ENCODE results near the gene ATRX.
"Not testable (repeated sequence)": the region's sequence is repeated elsewhere in the genome, so short reads cannot be mapped to it uniquely, and the experiment has no call there.

ATRX gene, protein sequence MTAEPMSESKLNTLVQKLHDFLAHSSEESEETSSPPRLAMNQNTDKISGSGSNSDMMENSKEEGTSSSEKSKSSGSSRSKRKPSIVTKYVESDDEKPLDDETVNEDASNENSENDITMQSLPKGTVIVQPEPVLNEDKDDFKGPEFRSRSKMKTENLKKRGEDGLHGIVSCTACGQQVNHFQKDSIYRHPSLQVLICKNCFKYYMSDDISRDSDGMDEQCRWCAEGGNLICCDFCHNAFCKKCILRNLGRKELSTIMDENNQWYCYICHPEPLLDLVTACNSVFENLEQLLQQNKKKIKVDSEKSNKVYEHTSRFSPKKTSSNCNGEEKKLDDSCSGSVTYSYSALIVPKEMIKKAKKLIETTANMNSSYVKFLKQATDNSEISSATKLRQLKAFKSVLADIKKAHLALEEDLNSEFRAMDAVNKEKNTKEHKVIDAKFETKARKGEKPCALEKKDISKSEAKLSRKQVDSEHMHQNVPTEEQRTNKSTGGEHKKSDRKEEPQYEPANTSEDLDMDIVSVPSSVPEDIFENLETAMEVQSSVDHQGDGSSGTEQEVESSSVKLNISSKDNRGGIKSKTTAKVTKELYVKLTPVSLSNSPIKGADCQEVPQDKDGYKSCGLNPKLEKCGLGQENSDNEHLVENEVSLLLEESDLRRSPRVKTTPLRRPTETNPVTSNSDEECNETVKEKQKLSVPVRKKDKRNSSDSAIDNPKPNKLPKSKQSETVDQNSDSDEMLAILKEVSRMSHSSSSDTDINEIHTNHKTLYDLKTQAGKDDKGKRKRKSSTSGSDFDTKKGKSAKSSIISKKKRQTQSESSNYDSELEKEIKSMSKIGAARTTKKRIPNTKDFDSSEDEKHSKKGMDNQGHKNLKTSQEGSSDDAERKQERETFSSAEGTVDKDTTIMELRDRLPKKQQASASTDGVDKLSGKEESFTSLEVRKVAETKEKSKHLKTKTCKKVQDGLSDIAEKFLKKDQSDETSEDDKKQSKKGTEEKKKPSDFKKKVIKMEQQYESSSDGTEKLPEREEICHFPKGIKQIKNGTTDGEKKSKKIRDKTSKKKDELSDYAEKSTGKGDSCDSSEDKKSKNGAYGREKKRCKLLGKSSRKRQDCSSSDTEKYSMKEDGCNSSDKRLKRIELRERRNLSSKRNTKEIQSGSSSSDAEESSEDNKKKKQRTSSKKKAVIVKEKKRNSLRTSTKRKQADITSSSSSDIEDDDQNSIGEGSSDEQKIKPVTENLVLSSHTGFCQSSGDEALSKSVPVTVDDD (N-terminal part only)

DNA sequence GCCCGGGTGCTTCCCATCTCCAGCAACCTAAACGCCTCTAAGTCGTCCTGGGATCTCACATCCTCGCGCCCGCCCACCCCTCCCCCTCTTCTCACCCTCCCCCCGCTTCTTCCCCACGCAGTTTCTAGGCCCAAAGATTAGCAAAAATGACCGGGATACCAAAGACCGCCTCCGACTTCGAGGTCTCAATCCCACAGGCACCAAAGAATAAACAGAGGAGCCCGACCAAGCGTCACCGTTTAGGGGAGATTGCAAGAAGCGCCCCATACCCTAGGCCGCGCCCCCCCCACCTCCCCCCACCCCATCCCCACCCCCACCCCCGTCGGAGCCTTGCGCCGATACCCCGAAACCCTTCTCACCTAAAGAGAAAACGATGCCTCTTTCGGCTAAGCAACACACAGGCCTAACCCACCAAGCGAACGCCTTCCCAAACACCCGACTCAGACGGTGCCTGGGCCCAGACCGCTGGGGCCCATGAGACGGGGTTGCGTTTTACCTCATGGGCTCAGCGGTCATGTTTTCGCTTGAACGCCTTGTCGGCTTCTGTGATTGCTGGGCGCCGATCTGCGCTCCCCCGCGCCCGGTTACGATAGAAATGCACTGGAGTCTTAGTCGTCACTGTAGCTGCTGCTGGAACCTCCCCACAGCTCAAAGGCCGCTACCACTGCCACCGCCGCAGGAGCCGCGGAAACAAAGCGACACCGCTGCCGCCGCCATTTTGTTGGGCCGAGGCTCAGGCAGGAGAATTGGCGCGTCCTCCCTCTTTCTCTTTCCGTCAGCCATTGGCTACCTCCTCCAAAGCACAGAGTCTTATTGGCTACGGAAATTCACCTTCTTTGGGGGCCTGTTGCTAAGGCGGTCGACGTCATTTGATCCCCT, at the start of gene ATRX:
TSS of gene ATRX (minus strand) at position 731 of the 879 bp plus-strand sequence. CDS start at position 516, 215 bp downstream.
- peak; percentile 24 for DNase-seq (ENCODE audit: low read depth)

DNA sequence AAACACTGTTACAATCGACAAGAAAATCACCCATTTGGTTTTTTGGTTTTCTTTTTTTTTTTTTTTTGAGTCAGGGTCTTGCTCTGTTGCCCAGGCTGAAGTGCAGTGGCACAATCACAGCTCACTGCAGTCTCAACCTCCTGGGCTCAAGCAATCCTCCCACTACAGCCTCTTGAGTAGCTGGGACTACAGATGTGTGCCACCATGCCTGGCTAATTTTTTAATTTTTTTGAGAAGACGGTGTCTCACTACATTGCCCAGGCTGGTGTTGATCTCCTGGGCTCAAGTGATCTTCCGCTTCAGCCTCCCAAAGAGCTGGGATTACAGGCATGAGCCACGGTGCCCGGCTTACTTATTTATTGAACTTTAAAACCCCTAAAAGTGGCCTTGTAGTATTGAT, 45.5 kb upstream of the ATRX start:
- DNase-seq (ENCODE audit: low read depth): not testable (repeated sequence)

DNA sequence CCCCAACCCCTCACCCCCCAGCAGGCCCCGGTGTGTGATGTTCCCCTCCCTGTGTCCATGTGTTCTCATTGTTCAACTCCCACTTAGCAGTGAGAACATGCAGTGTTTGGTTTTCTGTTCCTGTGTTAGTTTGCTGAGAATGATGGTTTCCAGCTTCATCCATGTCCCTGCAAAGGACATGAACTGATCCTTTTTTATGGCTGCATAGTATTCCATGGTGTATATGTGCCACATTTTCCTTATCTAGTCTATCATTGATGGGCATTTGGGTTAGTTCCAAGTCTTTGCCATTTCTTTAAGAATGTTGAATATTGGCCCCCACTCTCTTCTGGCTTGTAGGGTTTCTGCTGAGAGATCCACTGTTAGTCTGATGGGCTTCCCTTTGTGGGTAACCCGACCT, 36.0 kb upstream of the ATRX start:
- not testable (repeated sequence) for DNase-seq (ENCODE audit: low read depth)

DNA sequence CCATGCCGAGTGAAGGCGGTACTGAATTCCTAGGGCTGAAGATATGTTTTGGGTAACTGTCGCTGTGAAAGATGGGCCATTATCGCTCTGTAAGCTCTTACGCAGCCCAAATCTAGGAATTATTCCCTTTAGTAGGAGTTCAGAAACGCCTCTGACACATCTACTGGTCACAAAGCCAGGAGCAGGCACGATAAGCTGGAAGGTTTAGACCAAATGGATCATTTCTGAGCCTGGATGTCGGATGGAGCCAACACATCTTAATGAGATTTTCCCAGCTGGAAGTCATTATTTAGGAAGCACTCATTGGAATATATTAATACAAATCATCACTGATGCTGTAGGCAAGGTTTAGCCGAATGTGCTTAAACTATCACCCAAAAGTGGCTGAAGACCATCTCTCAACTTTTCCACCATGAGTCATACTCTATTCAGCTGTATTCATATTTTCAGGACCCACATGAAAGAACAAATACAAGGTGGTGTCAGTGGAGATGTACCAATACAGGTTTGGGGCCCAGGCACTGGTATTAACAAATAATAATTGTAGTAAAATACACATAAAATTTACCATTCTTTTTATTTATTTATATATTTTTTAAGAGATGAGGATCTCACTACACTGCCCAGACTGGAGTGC, 34.2 kb upstream of the ATRX start:
- DNase-seq (ENCODE audit: low read depth): no peak

DNA sequence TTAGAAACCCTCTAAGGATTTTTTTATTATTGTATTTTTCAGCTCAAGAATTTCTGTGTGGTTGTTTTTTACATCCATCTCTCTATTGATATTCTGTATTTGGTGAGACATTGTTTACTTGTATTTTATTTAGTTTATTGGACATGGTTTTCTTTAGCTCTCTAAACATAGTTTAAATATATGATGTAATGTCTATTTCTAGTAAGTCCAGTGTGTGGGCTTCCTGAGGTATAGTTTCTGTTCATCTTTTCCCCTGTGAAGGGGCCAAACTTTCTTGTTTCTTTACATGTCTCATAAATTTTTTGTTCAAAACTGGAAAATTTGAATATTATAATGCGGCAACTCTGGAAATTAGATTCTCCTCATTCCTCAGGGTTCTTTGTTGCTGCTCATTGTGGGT, 28.2 kb upstream of the ATRX start:
- no peak for DNase-seq (ENCODE audit: low read depth)

DNA sequence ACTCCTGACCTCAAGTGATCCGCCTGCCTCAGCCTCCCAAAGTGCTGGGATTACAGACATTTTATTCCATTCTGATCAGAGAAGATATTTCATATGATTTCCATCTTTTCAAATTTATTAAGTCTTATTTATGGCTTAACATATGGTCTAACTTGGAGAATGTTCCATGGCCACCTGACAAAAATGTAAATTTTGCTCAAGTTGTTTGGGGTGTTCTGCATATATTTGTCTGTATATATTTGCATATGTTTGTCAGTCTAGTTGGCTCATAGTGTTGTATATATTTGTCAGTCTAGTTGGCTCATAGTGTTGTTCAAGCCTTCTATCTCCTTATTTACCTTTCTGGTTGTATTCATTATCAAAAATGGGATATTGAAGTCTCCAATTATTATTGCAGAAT, 16.2 kb upstream of the ATRX start:
- DNase-seq (ENCODE audit: low read depth): no peak

DNA sequence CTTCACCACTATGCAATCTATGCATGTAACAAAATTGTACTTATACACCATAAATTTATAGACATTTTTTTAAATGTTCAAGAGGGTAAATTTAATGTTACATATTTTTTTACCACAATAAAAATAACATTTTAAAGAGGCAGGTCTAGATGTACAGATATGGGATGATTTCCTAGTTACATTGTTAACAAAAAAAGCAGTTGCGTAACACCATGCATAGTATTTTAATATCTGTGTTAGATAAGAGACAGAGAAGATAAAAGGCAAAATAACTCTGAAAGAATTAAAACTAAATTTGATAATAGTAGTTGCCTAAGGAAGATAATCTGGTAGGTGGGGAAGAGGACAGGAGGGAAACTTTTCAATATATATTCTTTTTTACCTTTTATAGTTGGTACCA, 9.1 kb upstream of the ATRX start:
- DNase-seq (ENCODE audit: low read depth): no peak

DNA sequence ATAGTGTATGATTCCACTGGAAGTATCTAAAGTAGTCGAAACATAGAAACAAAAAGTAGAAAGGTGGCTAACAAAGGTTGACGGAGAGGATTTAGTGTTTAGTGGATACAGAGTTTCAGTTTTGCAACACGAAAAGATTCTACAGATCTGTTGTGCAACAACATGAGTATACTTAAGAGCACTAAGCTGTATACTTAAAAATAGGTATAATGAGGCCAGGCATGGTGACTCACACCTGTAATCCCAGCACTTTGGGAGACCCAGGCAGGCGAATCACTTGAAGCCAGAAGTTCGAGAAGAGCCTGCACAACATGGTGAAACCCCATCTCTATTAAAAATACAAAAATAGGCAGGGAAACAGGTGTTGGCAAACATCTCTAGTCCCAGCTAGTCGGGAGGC, 7.9 kb upstream of the ATRX start:
- no peak for DNase-seq (ENCODE audit: low read depth)

DNA sequence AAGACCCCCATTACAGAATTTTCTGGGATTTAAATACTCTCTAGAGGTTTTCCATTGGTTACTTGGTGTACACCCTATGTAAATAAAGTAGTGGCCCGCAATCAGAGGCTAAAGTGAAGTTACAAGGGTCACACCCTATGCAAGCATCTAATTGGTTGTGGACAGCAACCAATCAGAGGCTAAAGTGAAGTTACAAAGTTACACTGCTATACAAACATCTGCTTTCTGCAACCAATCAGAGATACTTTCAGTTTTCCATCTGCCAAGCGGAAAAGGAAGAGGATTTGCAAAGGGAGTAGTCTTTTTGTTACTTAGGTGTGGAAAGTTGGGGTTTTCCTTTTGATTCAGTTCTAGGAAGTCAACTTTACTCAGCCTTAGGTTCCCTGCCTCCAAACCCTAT, 2.0 kb upstream of the ATRX start:
- peak; percentile 36 for DNase-seq (ENCODE audit: low read depth)

DNA sequence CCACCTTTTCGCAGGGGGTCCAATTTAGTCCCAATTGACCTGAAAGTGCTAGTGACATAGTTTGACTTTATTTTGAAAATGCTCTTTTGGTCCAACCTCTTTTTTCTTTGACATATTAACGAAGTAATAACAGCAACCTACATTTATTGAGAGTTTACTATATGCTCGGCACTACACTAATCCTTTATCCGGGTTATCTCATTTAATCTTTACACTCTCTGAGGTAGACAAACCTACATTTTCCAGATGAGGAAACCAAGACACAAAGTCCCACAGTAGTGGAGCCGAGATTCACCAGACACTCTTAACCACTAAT, 307 bp upstream of the ATRX start:
- DNase-seq (ENCODE audit: low read depth): no peak

DNA sequence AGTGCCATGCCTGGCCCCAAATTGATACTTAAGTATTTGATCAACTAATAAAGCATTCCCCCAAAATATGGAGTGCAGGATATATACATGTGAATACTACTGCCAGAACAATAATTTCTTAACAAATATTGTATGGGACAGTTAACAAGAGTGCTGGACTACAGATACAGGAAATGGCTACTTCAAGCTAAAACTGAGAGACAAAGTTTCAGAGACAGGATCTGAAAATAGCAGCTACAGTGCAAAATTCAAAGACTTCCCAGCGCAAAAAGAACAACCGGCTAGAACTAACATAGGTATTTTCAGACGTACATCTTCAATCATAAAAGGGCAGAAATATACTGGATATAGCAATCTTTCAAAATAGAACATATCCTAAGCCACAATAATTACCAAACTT, 6.3 kb downstream of the ATRX start:
- DNase-seq (ENCODE audit: low read depth): no peak

DNA sequence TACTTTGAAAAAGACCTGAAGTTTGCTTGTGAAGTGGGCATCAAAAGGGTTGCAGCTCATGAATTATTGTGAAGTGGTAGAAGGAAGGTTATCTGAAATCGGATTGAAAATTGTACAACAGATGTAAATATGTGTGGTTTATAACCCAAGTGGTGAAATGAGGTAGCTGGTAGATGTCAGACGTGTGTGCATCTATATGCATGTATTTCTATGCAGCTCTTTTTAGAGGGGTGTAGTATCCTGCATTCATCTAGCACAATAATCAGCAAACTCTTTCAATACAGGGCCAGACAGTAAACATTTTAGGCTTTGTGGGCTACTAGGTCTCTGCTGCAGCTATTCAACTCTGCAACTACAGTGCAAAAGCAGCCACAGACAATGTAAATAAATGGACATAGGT, 9.4 kb downstream of the ATRX start:
- no peak for DNase-seq (ENCODE audit: low read depth)

DNA sequence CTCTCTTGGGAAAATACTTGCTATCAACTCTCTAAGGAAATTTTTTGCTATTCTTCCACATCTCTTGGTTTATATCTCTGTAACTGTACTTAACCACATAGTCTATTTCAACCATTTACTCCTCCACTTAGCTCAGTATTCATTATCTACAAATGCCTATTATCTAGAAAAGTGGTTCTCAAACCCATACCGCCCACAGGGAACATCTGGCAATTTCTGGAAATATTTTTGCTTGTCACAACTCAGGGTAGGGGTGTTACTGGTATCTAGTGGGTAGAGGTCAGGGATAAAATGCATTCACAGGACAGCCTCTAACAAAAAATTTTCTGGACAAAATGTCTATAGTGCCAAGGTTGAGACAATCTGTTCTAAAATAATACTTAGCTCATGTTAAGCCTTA, 14.4 kb downstream of the ATRX start:
- DNase-seq (ENCODE audit: low read depth): no peak

DNA sequence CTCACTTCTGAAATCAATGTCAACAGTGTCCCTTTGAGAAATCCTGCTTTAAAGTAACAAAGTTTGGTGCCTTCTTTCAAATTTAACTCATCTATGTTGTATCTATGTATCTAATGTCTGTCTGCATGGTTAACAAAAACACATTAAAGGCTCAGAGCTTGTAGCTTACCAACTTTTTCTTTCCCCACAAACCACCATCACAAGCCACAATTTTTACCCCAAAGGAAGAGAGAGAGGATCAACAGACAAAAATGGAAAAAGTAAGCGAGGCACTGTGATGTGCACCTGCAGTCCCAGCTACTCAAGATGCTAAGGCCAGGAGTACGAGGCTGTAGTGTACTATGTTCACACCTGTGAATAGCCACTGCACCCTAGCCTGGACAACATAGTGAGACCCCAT, 17.2 kb downstream of the ATRX start:
- DNase-seq (ENCODE audit: low read depth): no peak

DNA sequence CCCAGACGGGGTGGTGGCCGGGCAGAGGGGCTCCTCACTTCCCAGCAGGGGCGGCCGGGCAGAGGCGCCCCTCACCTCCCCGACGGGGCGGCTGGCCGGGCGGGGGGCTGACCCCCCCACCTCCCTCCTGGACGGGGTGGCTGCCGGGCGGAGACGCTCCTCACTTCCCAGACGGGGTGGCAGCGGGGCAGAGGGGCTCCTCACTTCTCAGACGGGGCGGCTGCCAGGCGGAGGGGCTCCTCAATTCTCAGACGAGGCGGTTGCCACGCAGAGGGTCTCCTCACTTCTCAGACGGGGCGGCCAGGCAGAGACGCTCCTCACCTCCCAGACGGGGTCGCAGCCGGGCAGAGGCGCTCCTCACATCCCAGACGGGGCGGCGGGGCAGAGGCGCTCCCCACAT, 19.8 kb downstream of the ATRX start:
- not testable (repeated sequence) for DNase-seq (ENCODE audit: low read depth)

DNA sequence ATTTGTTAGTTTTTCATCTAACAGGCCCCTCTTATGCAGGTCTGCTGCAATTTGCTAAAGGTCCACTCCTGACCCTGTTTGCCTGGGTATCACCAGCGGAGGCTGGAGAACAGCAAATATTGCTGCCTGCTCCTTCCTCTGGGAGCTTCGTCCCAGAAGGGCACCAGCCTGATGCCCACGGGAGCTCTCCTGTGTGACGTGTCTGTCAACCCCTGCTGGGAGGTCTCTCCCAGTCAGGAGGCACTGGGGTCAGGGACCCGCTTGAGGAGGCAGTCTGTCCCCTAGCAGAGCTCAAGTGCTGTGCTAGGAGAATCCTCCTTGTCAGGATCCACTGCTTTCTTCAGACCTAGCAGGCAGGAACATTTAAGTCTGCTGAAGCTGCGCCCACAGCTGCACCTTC, 30.5 kb downstream of the ATRX start:
- no peak for DNase-seq (ENCODE audit: low read depth)

DNA sequence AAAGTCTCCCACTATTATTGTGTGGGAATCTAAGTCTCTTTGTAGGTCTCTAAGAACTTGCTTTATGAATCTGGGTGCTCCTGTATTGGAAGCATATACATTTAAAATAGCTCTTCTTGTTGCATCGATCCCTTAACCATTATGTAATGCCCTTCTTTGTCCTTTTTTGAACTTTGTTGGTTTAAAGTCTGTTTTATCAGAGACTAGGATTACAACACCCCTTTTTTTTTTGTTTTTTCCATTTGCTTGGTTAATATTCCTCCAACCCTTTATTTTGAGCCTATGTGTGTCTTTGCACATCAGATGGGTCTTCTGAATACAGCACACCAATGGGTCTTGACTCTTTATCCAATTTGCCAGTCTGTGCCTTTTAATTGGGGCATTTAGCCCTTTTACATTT, 32.1 kb downstream of the ATRX start:
- not testable (repeated sequence) for DNase-seq (ENCODE audit: low read depth)

DNA sequence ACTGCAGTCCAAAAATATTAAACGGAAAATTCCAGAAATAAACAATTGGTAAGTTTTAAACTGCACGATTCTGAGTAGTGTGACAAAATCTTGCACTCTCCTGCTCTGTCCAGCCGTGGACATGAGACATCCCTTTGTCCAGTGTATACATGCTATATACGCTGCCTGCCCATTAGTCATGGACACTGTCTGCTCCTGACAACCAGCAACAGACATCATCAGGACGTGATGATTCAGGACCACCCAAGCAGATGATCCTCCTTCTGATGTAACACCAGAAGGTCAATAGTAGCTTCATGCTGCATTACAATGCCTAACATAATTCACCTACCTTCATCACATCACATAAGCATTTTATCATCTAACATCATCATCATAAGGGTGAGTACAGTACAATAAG, 36.3 kb downstream of the ATRX start:
- DNase-seq (ENCODE audit: low read depth): no peak

DNA sequence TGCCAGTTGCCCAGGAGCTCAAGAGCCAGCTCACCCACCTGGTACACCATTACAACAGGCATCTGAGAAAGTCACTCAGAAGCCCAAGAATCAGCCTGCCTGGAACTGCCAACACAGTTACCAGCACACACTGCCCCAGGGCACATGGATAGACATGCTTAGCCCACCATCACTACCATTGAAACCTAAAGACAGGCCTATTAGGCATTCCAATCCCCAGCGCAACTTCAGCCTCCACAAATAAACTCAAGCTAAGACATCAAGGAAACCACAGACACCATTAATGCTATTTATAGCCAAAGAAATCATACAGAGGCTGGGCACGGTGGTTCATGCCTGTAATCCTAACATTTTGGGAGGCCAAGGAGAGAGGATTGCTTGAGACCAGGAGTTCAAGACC, 42.3 kb downstream of the ATRX start:
- DNase-seq (ENCODE audit: low read depth): no peak

DNA sequence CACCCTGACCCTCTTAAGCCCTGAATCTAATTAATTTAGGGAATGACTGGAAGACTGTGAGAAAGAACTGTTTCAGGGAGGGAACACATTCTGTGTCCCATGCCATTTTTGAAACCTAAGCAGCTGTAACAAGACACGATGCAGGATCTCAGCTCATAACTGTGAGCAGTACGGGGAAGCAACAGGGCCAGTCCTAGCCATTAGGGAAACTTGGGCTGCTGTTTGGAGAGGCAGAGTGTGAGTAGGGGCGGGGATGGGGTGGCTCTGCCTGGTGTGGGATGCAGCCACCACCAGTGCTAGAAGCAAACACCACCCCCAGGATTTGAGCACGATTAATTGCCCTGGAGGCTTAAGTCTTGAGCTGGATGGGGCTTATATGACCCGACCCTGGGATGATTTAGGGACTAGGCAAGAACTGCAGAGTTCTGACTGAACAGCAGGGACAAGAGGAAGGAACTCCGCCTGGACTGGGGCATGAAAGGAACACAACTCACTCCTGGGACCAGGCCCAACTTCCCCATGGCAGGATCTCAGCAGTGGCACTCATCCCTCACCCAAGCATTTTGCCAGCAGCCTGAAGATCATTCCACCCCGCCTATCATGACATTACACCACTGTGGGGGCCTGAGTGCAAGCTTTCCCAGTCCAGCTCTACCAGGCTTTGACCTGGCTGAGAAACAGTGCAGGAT, 43.1 kb downstream of the ATRX start:
- no peak for DNase-seq (ENCODE audit: low read depth)

All from GM04503 (cell line).